ENCODE results near the gene PPP1R3C.

DNA sequence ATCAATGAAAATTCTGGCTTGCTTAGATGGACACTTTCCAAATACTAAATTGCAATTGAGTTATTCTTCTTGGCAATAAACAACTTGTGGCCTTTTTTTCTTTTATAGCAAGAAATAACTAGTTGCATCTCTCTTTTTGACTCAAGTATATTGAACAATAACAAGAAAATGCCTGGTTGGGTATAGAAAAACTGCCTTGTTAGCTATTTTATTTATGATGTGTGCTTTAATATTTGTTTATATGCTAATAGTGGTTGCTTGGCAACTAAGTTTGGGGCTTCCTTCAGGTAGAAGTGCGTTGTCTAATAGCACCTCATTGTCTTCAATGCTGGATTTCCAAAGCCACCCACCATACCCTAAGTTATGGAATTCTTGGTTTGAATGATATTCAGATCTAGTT, 30.1 kb upstream of the PPP1R3C start:
- TF ChIP-seq CTCF (conservative IDR thresholded peaks at IDR 0.05; ENCODE audit: low read depth, low read length) (no peak), POLR2A (IDR thresholded peaks at IDR 0.05; ENCODE audit: low read depth, low read length) (no peak)
